ENCODE results near the gene C12orf76. TPM values are rescaled to one million over a fixed set of nuclear protein-coding genes. Genes with fewer than 3 reads are reported as not detected.

The C12orf76 gene
- total and polyA plus RNA-seq, 2 of the 13 experiments (the other 11 are each of a cell fraction or from before 2014, with no cell fraction given), result 15.8 to 38.4 TPM

GRCh38 chr12:110048242-110049027 lies at the start of gene C12orf76 (continued):
- peak; percentile 95 for TF ChIP-seq THAP11 (CRISPR knock-in tag; IDR thresholded peaks at IDR 0.05)
- TF ChIP-seq ZNF547 (CRISPR knock-in tag; IDR thresholded peaks at IDR 0.05), result no peak
- TF ChIP-seq ZFX (CRISPR knock-in tag; IDR thresholded peaks at IDR 0.05; ENCODE audit: low read depth), result peak; percentile 90
- no peak for TF ChIP-seq ZNF496 (CRISPR knock-in tag; IDR thresholded peaks at IDR 0.05; ENCODE audit: insufficient replicate concordance)
- TF ChIP-seq TBP (CRISPR knock-in tag; IDR thresholded peaks at IDR 0.05), result no peak
- TF ChIP-seq ZNF792 (CRISPR knock-in tag; IDR thresholded peaks at IDR 0.05), result peak; percentile 87; the same call in 1 of the 2 replicates
- no peak for TF ChIP-seq CAMTA2 (CRISPR knock-in tag; IDR thresholded peaks at IDR 0.05; ENCODE audit: borderline replicate concordance)
- peak; percentile 62; the same call in 1 of the 2 replicates for TF ChIP-seq ATF1 (CRISPR knock-in tag; IDR thresholded peaks at IDR 0.05)
- TF ChIP-seq KDM2A (CRISPR knock-in tag; IDR thresholded peaks at IDR 0.05; ENCODE audit: borderline replicate concordance, low read depth), result peak; percentile 91
- TF ChIP-seq NCOA5 (CRISPR knock-in tag; IDR thresholded peaks at IDR 0.05), result no peak
- peak; percentile 27; the same call in 1 of the 2 replicates for TF ChIP-seq ZBTB14 (CRISPR knock-in tag; IDR thresholded peaks at IDR 0.05)
- no peak for TF ChIP-seq HNRNPUL1 (IDR thresholded peaks at IDR 0.05; ENCODE audit: low read depth, low read length)
- TF ChIP-seq RFXAP (CRISPR knock-in tag; IDR thresholded peaks at IDR 0.05; ENCODE audit: borderline replicate concordance), result peak; percentile 84; the same call in 1 of the 2 replicates
- no peak for TF ChIP-seq THAP8 (CRISPR knock-in tag; IDR thresholded peaks at IDR 0.05; ENCODE audit: borderline replicate concordance)
- TF ChIP-seq ZNF264 (CRISPR knock-in tag; IDR thresholded peaks at IDR 0.05), result no peak; the same call in 1 of the 2 replicates
- peak; percentile 29; the same call in 1 of the 2 replicates for TF ChIP-seq PRDM15 (CRISPR knock-in tag; IDR thresholded peaks at IDR 0.05)
- TF ChIP-seq GTF3A (CRISPR knock-in tag; conservative IDR thresholded peaks at IDR 0.05), result no peak; the same call in 1 of the 2 replicates
- 0 out of 2 replicates have a peak, but pooled peaks have one; percentile 63 for TF ChIP-seq TIGD3 (CRISPR knock-in tag; IDR thresholded peaks at IDR 0.05; ENCODE audit: borderline replicate concordance)
- no peak for TF ChIP-seq HNRNPK (IDR thresholded peaks at IDR 0.05; ENCODE audit: low read depth, low read length, poor library complexity, severe bottlenecking)
- TF ChIP-seq ZBTB37 (CRISPR knock-in tag; IDR thresholded peaks at IDR 0.05), result no peak
- peak; percentile 94; the same call in 1 of the 2 replicates for TF ChIP-seq CBX5 (CRISPR knock-in tag; IDR thresholded peaks at IDR 0.05; ENCODE audit: borderline replicate concordance)

Data from HepG2 (cell line).